ENCODE measurements around the gene DNAJC11.

GRCh38 chr1:6588893-6589520 lies 112.6 kb downstream of the DNAJC11 start:
- TF ChIP-seq POLR2AphosphoS5 (IDR thresholded peaks at IDR 0.05; ENCODE audit: low read depth) (peak; percentile 47; the same call in 1 of the 2 replicates), CTCF (IDR thresholded peaks at IDR 0.05; ENCODE audit: insufficient read depth, low read length) (no peak), REST (IDR thresholded peaks at IDR 0.05; ENCODE audit: insufficient replicate concordance, low read depth) (no peak), GABPA (IDR thresholded peaks at IDR 0.05; ENCODE audit: low read depth) (no peak), SPI1 (IDR thresholded peaks at IDR 0.05; ENCODE audit: borderline replicate concordance, low read depth) (peak; percentile 31; the same call in 1 of the 2 replicates)

All from HL-60 (cell line).